Fibroblast of skin of abdomen (primary cell): ENCODE results near the gene TTC6. TPM values are rescaled to one million over a fixed set of nuclear protein-coding genes. Genes with fewer than 3 reads are reported as not detected.
"Not testable (repeated sequence)": the region's sequence is repeated elsewhere in the genome, so short reads cannot be mapped to it uniquely, and the experiment has no call there.

Experiments used
- DNase-seq: peaks from one replicate; pipeline ENCODE4 v3.0.0-alpha.2; 2013
- polyA plus RNA-seq, 2 experiments: library from polyadenylated mRNA; unstranded; fragments of 120-200 nt; gene quantifications; one replicate each; pipeline ENCODE4 v1.2.1, GENCODE V29; 2013; ENCODE audit not compliant: insufficient read length in 2 of 2

Gene TTC6, protein sequence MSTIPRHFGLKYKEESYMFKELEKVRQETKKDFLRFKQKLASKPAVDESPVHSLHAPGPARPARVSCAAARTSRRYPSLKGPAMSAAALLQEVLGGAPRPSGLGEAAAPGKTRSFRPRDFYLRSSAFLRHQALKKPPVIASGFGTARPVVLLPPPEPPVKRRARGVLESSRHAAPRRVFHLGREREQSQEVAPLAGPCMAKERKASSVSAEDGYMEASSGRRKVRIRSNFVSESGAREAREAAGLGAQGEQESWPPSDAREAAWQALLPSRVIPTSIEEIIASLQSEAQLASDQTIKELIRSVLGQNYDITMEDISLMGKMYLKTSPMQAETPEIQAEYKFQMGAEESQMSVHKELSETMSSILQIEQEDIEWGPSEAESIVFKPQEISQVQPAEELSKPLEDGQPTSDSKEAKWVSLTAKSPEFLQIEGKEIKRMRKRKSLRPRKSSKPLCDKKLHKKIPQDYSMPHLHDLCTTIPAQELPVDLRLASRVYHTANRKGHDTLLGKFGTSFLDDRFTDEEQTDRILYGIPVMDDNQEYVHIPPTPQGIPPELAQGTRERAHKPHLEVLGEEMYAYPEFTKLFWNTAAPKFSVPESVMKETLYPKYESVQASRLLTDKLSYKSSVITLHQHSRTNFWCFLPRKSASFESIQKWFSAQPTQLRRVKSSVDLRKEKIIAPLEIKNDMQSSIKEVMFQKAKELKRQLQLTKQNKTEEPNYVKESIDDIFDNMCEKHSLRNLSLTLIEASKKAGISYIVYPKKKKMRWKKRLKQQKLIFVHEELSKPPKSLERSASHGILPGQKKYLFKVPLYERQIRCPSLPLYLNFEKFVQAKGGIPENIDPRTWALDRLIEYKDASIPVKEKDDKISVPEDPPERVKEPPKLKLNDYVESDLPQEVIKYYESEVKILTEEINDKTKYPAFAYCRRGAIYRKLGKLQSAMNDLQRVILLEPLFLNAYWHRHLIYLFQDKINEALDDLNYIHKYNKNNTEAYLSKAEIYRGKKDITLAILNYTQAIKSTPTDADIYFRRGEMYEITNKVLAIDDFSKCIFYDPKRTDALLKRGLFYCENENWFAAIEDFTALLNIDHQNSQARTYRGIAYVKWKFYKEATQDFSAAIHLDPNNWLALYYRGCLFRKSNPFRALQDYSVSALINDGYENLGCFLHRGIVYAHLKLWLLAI (N-terminal part only)
- polyA plus RNA-seq (2013, experiment 1 of 2; ENCODE audit: insufficient read length), result not detected
- 0.06 TPM for polyA plus RNA-seq (2013, experiment 2 of 2; ENCODE audit: insufficient read length)

DNA sequence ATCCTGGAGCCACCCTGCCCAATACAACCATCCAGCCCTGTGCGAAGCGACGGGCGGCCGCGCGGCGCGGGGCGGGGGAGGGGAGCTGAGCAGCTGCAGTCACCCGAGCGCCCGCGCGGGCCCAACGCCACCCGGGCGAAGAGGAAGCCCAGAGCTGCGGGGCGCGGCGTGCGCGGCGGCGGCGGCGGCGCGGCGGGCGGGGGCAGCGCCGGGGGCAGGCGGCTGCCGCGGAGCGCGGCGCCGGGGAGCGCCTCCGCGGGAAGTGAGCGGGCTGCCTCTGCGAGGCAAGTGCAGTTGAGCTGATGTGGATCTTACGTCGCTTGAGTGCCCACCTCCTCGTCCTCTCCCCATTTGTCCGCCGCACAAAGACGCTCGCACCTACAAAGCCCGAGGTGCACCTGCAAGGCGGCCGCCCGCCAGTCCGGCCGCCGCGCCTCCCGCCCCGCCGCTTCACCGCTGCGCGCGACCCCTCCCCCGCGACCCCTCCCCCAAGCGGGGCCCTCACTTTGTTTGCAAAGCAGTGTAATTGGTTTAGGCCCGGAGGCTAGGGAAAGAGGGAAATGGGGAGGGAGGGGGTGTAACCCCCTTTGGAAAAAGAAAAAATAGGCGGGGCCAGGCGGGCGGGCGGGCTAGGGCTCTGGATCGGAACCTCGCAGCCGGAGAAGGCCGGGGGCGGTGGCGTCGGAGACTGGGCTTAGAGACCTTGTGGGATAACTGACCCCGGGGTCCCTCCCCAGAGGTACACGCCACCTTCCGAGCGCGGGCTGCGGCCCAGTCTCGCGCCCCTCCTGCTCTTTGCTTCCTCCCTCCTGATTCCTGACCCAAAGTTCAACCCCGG, at the start of gene TTC6, which contains the start of gene FOXA1:
TTC6 (plus strand) TSS at position 659 of the 838 bp plus-strand sequence. CDS start 26,436 bp downstream, outside the sequence.
FOXA1 (minus strand) TSS at position 279 of the 838 bp plus-strand sequence; CDS start at position 2, 277 bp downstream.
- no peak for DNase-seq

DNA sequence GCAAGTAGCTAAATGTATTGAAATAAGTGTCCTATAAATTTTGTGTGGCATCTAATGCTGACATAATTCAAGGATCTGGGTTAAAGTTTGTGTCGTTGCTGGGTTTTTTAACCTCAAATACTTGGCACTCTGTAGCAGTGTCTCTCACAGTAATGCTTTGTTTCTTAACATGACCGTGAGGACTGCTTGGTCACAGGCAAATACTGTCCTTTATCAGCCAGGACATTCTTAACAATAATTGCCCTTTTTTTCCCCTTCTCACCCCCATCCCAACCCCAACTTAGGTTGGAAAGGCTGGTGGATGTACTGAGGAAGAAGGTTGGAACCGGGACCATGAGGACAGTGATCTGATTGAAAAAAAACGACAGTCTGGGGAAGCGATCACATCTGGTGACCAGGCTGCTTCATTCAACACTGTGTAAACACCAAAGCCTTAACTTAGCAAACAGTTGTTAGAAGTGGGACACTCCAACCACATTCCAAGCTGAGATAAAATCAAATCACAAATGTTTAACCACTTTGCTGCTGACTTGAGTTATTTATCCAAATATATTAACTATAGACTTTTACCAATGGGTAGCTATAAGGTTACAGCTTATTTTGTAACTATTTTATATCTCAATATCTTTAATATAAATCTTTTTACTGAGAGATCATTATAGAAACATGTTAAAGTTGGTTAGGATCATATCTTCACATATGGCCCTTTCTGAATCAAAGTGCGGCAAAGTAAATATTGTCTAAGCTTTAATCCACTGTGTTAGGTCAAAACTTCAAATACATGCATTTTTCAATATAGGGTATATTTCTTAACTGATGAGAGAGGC, 48.6 kb upstream of the TTC6 start:
- DNase-seq, result peak; percentile 44

DNA sequence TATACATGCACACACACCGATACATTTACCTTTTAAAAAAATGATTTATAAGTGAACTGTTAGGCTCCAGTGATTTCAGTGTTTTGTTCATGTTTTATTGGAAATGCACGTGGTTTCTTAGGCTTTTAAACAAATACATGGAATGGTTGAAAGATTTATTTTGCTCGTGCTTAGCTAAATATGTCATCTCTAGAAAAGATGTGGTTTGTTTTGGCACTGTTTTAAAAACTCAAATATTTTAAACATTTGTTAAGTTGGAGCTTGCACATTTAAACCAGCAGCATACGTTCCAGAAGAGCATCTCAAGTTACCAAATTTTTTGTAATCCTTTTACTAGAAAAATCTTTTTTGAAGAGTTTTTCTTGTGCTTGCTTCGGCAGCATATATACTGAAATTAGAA, 44.9 kb upstream of the TTC6 start:
- DNase-seq, result peak; percentile 83

DNA sequence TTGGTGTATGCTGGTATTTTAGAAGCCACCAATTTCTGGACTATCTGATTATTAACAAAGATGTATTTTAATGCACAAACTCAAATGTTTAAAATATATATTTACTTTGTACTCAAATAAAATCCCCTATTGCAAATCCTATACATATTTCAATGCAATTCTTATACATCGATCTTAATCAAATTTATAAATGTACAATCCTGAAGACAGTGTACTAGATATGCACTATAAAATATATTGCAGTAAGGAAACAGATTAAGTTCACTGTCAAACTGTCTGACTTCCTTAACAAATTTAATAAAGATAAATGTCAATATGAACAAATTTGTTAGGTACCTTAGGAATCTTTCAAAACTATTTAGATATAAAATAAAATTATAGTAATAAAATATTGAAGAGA, 44.3 kb upstream of the TTC6 start:
- no peak for DNase-seq

DNA sequence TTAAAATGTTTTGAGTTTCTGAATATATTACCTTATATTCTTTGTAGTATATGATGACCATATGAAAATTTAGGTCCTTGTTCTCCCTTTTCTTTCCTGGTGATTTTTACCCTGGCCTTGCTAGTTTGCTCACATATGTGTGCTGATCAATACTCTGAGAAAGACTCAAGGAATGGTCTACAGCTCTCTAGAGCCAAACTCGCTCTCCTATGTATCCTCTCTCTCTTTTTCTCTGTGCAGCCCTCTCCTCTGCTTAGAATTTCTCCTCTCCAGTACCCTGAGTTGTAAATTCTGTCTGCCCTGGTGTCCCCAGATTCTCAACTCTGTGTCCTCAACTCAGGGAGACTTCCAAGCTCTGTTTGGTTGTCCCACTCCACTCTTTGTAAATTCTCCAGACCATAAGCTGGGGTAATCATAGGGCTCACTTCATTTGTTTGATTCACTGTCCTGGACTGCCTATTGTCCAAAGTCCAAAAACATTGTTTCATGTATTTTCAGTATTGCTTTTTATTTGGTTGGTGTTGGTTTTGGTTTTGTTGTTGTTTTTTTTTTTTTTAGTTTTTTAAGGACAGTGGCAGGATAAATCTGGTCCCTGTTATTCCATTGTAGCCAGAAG, 41.4 kb upstream of the TTC6 start:
- DNase-seq, result no peak

DNA sequence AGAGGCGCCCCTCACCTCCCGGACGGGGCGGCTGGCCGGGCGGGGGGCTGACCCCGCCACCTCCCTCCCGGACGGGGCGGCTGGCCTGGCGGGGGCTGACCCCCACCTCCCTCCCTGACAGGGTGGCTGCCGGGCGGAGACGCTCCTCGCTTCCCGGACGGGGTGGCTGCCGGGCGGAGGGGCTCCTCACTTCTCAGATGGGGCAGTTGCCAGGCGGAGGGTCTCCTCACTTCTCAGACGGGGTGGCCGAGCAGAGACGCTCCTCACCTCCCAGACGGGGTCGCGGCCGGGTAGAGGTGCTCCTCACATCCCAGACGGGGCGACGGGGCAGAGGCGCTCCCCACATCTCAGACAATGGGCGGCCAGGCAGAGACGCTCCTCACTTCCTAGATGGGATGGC, 39.8 kb upstream of the TTC6 start:
- not testable (repeated sequence) for DNase-seq

DNA sequence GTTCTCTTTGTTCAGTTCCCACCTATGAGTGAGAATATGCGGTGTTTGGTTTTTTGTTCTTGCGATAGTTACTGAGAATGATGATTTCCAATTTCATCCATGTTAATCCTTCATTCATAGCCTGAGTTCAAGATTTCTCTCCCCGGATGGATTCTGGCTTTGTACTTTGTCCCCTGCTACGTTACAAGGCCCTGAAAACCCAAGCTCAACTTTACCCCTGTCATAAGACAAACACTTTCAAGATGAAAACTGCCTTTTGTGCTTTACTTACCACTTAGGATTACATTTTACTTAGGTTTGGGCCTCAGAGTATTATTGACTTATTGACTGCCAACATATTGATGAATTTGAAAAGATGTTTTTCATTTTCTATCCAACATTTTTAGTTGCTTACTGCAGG, 36.7 kb upstream of the TTC6 start:
- DNase-seq, result no peak

DNA sequence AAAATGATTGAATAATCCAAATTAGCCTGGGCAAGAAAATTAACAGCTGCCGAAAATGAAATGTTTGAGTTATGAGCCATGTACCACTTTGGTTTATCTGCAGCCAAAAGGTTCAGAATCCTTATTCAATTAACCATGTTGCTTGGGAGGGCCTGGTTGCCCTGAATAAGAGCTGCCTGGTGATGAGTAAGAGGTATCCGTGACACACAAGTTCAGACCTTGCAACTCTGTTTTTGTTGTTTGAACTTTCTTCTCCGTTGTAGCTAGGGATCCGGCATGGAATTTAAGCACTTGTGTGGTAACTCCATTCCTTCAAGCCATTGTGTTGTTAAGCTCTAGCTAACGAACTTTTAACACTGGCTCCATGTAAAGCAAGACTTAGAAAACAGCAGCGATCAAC, 36.0 kb upstream of the TTC6 start:
- no peak for DNase-seq

DNA sequence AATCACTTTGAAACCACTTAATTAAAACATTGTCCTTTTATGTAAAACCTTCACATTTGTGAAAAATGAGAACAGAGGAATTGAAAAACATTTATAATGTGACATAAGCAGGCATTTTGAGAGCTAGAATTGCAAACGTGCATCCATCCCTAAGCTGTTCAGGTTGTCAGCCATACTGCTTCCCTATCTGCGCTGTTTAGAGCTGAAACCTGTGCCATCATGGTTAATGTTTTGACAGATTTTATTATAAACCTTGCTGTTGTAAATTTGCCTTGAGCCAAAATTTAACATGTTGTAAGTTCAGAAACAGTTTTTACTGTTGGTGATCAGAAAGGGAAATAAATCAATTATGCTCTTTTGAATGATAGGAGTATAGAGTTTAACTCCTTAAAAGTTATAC, 32.2 kb upstream of the TTC6 start:
- DNase-seq, result no peak

DNA sequence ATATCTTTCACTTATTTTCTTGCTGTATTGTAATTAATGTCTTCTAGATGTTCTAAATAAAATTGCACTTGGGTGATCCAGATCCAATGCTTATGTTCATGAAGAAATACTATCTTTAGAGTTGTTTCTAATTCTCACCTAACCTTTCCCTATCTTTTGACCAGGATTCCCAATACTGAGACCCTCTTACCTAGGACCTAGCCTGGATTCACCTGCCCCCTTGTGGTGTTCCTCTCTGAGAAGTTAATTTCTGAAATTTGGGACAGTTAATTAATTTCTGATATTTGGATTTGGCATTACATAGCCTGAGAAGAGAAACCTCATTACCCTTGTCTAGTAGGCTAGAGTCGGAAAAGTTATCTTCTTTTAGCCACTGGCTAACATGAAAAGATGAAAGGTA, 29.9 kb upstream of the TTC6 start:
- no peak for DNase-seq

DNA sequence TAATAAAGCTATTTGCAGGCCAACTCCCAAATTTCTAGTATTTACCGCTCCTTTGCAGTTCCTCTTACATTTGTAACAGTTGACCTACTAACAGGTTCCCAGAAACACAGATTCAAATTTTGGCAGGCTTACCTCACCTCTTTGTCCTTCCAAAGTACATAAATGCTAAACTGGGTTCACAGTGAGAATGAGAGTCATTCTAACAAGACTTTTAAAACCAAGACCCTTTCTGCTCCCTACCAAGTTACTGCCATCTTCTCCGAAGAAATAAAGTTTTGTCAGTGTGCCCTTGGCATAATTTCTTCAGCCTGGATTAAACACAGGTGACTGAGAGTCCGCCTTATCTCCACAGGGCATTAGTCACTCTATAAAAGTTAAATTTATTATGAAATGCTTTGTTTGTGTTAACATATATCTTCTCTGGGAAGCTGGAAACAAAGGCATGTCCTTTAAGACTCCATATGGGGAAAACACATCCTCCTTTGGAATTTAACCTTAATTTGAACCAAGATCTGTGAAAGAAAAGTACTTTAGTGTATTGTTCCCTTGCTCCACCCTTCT, 28.5 kb upstream of the TTC6 start:
- DNase-seq, result no peak

DNA sequence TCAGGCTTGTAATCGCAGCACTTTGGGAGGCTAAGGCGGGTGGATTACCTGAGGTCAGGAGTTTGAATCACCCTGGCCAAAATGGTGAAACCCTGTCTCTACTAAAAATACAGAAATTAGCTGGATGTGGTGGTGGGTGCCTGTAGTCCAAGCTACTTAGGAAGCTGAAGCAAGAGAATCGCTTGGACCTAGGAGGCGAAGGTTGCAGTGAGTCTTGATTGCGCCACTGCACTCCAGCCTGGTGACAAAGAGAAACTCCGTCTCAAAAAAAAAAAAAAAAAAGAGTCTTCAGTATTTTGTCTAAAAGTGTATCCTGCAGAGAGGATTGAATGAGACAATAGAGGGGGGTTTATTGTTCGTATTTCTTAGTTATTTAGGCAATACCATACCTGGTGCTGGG, 25.7 kb upstream of the TTC6 start:
- no peak for DNase-seq

DNA sequence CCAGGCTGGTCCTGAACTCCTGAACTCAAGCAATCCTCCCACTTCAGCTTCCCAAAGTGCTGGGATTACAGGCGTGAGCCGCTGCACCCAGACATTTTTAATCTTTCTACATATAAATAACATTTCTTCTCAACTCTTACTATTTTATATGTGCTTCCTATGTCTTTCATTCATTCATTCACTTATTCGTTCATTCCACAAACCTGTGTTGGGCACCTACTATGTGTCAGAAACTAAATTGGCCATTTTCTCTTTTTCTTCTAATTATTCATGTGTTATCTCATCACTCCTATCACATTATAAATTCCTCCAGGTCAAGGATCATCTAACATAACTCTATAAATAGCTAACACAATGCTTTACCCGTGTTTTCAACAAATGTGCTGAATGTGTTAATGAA, 24.0 kb upstream of the TTC6 start:
- DNase-seq, result no peak

DNA sequence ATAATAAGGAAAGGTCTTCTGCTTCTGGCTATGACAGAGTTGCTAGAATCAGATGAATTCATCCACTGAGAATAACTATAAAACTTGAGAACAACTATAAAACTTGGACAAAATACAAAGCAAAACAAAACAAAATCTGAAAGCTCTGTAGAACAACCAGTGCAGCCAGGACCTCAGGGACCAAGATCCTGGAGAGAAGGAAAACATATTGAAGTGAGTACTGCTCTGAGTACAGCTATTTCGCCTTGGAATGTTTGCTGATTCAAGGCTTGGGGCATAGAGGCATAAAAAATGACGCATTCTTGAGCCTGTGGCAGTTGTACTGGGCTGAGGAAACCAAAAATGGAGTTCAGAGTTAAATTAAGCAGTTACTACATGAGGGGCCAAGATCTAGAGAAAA, 22.1 kb upstream of the TTC6 start:
- no peak for DNase-seq

DNA sequence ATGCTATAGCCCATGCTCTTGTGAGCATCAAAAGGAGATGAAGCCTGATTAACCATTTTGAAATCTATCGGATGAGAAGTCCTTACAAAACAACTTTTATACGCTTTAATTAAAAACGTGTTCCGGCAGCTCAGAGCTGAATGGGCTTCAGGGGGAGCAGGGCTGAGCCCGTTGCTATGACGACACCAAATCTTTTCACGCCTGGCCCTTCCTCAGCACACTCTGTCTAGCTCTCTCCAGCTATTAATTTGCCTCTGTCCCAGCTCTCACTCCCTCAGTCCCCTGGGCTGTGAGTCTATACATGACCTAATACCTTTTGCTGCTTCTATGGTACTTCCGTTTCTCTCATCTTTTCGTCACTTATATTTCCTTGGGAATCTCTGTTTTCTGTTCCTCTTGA, 16.2 kb upstream of the TTC6 start:
- no peak for DNase-seq

DNA sequence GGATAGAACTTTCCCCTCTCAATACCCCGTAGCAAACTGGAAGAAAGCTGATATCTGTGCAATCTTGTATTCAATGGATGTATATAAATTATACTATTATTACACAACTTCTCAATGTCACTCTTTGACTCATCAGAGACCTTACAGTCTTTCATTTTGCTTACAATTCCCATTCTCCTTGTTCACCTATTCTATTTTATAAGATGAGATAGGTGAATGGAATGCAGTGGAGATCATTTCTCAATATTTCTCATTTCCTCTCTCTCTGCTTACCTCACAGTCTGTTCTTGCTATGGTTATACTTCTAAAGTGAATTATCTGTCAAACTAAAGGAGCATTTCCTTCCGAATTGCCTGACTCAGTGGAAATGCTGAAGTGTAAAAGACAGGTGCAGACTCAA, 15.3 kb upstream of the TTC6 start:
- no peak for DNase-seq

DNA sequence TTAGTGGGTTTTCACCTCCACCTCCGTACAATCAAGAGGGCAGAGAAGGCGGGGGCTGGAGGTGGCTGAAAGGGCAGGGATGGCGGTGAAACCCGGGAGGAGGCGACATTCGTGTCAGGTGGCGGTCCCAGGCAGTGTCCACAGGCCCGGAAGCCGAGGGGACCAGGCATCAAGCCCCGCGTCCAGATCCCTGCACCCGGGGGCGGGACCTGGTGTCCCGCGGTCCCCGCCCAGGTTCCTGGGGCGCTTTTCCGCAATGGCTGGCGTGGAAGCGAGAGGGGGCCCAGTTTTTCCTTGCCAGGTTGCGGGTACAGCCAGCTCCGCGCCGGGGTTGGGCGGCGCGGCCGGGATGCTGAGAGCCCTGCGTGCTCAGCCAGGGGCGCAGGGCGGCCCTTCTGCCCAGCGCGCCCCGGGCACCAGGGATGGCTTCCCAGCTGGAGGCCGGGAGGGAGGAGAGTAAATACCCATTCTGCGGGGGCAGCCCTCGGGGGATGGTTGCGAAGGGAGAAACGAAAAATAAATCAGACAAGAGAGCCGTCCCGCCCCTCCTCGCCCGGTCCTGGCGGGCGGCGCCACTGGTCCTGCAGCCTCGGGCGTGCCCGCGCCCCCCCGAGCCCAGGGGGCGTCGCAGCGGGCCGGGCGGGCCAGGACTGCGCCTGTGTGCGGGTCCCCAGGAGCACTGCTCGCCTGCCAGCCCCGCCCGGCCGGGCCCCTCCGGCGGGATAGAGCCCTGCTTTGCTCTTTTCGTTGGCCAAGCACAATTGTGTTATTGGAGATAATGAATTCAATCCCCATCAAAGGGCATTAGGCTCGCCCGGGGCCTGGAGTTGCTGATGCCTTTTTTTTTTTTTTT, 11.8 kb upstream of the TTC6 start:
- no peak for DNase-seq

DNA sequence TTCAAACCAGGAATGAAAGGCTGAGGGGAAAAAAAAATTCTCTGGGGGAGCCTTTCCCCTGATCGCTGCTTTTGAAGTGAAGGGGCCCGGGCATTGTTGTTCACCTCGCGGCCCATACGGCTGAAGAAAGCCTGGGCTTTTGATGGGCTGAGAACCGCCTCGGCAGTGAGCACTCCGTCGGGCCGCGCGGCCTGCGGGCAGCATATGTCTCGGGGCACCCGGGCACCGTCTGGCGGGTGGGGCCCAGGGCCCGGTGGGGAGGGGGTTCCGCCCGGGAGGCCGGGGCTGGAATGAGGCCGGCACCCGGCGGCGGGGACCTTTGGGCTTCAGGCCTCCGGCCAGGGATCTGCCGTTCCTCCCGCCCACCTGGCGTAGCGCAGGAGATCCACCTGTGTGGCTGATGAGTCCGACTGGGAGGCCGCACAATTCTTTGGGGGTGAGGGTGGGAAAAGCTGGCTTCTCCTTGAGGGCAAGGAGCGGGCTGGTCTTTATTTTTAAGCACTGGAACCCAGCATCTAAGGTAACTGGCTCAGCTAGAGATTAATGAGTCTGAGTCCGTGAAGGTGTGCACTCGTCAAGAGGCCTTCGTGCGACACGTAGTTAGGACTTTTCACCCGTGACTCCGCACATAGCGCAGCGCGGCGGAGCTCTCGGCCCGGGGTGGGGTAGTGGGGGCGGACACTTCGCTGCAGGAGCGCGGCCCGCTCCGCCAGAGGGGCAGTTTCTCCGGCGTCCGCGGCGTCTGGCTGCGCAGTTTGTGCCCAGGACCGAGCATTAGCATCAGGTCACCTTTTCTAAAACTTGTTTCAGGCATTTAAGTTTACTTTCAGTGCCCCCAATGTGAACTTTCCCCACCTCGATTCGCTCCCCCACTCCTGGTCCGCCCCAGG, 11.0 kb upstream of the TTC6 start:
- no peak for DNase-seq
